T-helper 22 cell (primary cell): ENCODE data around the gene PHACTR3.

ENCODE experiments used
- DNase-seq: peaks from one replicate; pipeline ENCODE4 v3.0.0-alpha.2; 2020; ENCODE audit warnings: low read depth

PHACTR3 gene

GRCh38 chr20:59777814-59778575 is 173.7 kb downstream of the PHACTR3 start:
- no peak for DNase-seq

- no peak for DNase-seq
Measured at GRCh38 chr20:59778615-59779200, 174.4 kb downstream of the PHACTR3 start.

GRCh38 chr20:59779656-59780380 is 175.5 kb downstream of the PHACTR3 start:
- DNase-seq, result no peak

- no peak for DNase-seq
Measured at GRCh38 chr20:59780494-59781185, 176.3 kb downstream of the PHACTR3 start.

- no peak for DNase-seq
Measured at GRCh38 chr20:59781226-59781625, 176.9 kb downstream of the PHACTR3 start.

GRCh38 chr20:59782986-59783640 is 178.8 kb downstream of the PHACTR3 start:
- no peak for DNase-seq

GRCh38 chr20:59783641-59784010 is 179.3 kb downstream of the PHACTR3 start:
- no peak for DNase-seq

GRCh38 chr20:59784365-59784764 is 180.0 kb downstream of the PHACTR3 start:
- no peak for DNase-seq

- DNase-seq, result no peak
Measured at GRCh38 chr20:59784791-59785668, 180.7 kb downstream of the PHACTR3 start.

- DNase-seq, result no peak
Measured at GRCh38 chr20:59785669-59785959, 181.3 kb downstream of the PHACTR3 start.

- DNase-seq, result no peak
Measured at GRCh38 chr20:59785986-59786795, 181.9 kb downstream of the PHACTR3 start.

GRCh38 chr20:59786801-59787537 is 182.6 kb downstream of the PHACTR3 start:
- DNase-seq, result no peak

- no peak for DNase-seq
Measured at GRCh38 chr20:59787538-59787890, 183.2 kb downstream of the PHACTR3 start.

GRCh38 chr20:59788196-59788735 is 183.9 kb downstream of the PHACTR3 start:
- DNase-seq, result no peak

- no peak for DNase-seq
Measured at GRCh38 chr20:59788811-59789397, 184.6 kb downstream of the PHACTR3 start.

GRCh38 chr20:59789686-59790085 is 185.3 kb downstream of the PHACTR3 start:
- no peak for DNase-seq

GRCh38 chr20:59790346-59790745 is 186.0 kb downstream of the PHACTR3 start:
- no peak for DNase-seq

GRCh38 chr20:59792300-59792699 is 188.0 kb downstream of the PHACTR3 start:
- DNase-seq, result no peak

- DNase-seq, result no peak
Measured at GRCh38 chr20:59794555-59794954, 190.2 kb downstream of the PHACTR3 start.
